ENCODE data around the gene RGSL1.

RGSL1 gene

DNA sequence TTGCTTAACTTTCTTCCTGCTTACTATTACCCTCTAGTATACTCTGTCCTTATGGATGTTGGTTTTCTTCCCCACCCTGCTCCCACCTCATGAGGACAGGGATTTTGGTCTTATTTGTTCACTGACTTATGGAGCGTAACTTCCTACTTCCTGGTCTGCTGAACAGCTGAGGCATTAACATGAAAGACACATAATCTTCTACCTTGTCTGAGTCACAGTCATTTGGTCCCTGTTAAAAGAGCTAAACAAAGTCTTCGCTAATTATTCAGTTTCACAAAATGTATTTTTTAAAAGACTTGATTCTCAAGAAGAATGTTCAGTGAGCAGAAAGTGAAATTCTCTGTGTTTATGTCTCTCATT is 120.6 kb downstream of the RGSL1 start:
- H3K27me3 ChIP-seq (ENCODE audit: low read length): no peaks in the 10 kb centered on the region
- H3K9me2 ChIP-seq (replicated peaks; ENCODE audit: insufficient read depth, low read length): no peaks in the 10 kb centered on the region
- no peaks in the 10 kb centered on the region; the same call in 1 of the 2 replicates for H3K9me3 ChIP-seq (ENCODE audit: insufficient read depth, low read length)
- peak overlapping the region; percentile 69 for H3K4me2 ChIP-seq (ENCODE audit: low read depth, low read length, poor library complexity, severe bottlenecking)
- H4K20me1 ChIP-seq (ENCODE audit: low read depth, low read length): no peaks in the 10 kb centered on the region
- H3K4me3 ChIP-seq (ENCODE audit: insufficient read depth, low read length, poor library complexity, severe bottlenecking): no peak overlapping the region
- peaks cover 12% of the 10 kb centered on the region for H3K36me3 ChIP-seq (ENCODE audit: low read length)
- H3K9ac ChIP-seq (ENCODE audit: low read length): peak overlapping the region; percentile 36
- H3K79me2 ChIP-seq (ENCODE audit: insufficient read depth, low read length): no peaks in the 10 kb centered on the region
- TF ChIP-seq EZH2phosphoT487 (conservative IDR thresholded peaks at IDR 0.05; ENCODE audit: low read length) (no peak), CTCF (IDR thresholded peaks at IDR 0.05; ENCODE audit: insufficient read depth, low read length, poor library complexity, severe bottlenecking) (no peak)
- H2AFZ ChIP-seq (ENCODE audit: low read depth, low read length, severe bottlenecking): peak overlapping the region; percentile 95
- H3F3A ChIP-seq (ENCODE audit: insufficient read depth): peaks cover 38% of the 10 kb centered on the region
- peak overlapping the region; percentile 97 for H3K27ac ChIP-seq (ENCODE audit: low read depth, low read length)

DNA sequence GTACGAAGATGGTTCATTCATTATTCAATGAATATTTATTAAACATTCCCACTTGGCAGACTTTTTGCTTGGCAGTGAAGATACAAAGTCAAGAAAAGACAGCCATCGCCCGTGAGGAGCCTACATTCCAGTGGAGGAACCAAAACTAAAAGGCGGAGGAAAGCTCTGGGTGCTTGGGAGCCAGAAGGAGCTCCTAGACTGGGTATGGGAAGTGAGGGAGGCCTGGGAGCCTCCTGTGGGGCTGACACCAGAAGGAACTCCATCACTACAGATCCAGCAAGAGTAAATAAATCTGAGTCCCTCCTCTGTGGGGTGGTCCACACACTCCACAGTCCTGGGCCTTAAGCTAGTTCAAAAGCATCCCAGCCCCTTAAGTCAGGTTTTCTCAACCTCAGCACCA is 124.2 kb downstream of the RGSL1 start:
- H2AFZ ChIP-seq (ENCODE audit: low read depth, low read length, severe bottlenecking): no peak overlapping the region
- H3K27me3 ChIP-seq (ENCODE audit: low read length): no peaks in the 10 kb centered on the region
- no peak overlapping the region for H3K27ac ChIP-seq (ENCODE audit: low read depth, low read length)
- H3K9me3 ChIP-seq (ENCODE audit: insufficient read depth, low read length): no peaks in the 10 kb centered on the region
- no peak overlapping the region for H3K4me3 ChIP-seq (ENCODE audit: insufficient read depth, low read length, poor library complexity, severe bottlenecking)
- no peak overlapping the region for H3K9ac ChIP-seq (ENCODE audit: low read length)
- H3K36me3 ChIP-seq (ENCODE audit: low read length): no peaks in the 10 kb centered on the region
- H3K79me2 ChIP-seq (ENCODE audit: insufficient read depth, low read length): no peaks in the 10 kb centered on the region
- no peaks in the 10 kb centered on the region for H4K20me1 ChIP-seq (ENCODE audit: low read depth, low read length)
- no peak overlapping the region for H3K4me2 ChIP-seq (ENCODE audit: low read depth, low read length, poor library complexity, severe bottlenecking)
- H3K9me2 ChIP-seq (replicated peaks; ENCODE audit: insufficient read depth, low read length): no peaks in the 10 kb centered on the region
- TF ChIP-seq CTCF (IDR thresholded peaks at IDR 0.05; ENCODE audit: insufficient read depth, low read length, poor library complexity, severe bottlenecking): no peak
- TF ChIP-seq EZH2phosphoT487 (conservative IDR thresholded peaks at IDR 0.05; ENCODE audit: low read length): no peak
- H3F3A ChIP-seq (ENCODE audit: insufficient read depth): peaks cover 20% of the 10 kb centered on the region

DNA sequence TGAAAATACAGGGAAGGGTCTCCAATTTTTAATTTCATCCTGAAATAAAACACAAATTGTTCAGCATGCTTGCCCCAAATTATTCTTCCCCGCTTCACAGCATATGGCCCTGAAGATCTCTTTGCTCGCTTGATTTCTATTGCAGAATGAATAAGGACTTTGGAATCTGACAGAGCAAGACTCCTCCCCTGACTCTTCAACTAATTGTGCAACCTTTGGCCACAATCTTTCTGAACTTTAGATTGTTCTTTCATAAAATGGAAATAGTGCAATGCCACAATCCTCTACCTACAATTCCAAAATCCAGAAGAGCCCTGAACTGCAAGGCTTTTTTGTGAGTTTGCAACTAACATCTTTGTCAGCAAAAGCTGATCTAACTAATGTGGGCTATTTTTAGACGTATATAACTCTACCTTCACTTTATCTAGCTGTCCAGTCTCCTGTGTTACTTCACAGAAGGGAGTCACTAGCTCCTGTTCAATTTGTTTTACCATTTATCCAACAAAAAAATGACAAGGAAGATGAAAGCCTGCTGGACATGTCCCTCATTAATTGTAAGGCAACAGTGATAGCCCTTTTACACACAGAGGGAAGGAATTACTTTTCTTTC is 125.7 kb downstream of the RGSL1 start:
- Histone ChIP-seq H3F3A (ENCODE audit: insufficient read depth) (peaks cover 10% of the 10 kb centered on the region), H4K20me1 (ENCODE audit: low read depth, low read length) (no peaks in the 10 kb centered on the region), H3K27me3 (ENCODE audit: low read length) (no peaks in the 10 kb centered on the region), H3K9me2 (replicated peaks; ENCODE audit: insufficient read depth, low read length) (no peaks in the 10 kb centered on the region), H3K36me3 (ENCODE audit: low read length) (peaks cover 6% of the 10 kb centered on the region; the same call in 1 of the 2 replicates), H3K9me3 (ENCODE audit: insufficient read depth, low read length) (no peaks in the 10 kb centered on the region), H3K27ac (ENCODE audit: low read depth, low read length) (no peak overlapping the region), H3K79me2 (ENCODE audit: insufficient read depth, low read length) (no peaks in the 10 kb centered on the region), H3K4me3 (ENCODE audit: insufficient read depth, low read length, poor library complexity, severe bottlenecking) (no peak overlapping the region), H3K4me2 (ENCODE audit: low read depth, low read length, poor library complexity, severe bottlenecking) (no peak overlapping the region), H2AFZ (ENCODE audit: low read depth, low read length, severe bottlenecking) (no peak overlapping the region), H3K9ac (ENCODE audit: low read length) (no peak overlapping the region)
- no peak for TF ChIP-seq CTCF (IDR thresholded peaks at IDR 0.05; ENCODE audit: insufficient read depth, low read length, poor library complexity, severe bottlenecking)
- no peak for TF ChIP-seq EZH2phosphoT487 (conservative IDR thresholded peaks at IDR 0.05; ENCODE audit: low read length)
